Testis (tissue), 2 donors: Measurements from ENCODE around the gene SH3YL1.

Source experiments
- CTCF ChIP-seq, 3 experiments: fragments of 450-650 bp in 2 of 3; fragments of 200-600 bp in 1 of 3; sonication (generic) in 1 of 3; IDR thresholded peaks; one replicate each; pipeline ENCODE4 v1.5.1; 2016 to 2019; ENCODE audit warnings: antibody characterized with exemption in 3 of 3, mild to moderate bottlenecking in 2 of 3, moderate library complexity in 1 of 3
- POLR2A ChIP-seq: fragments of 450-650 bp; IDR thresholded peaks from one replicate; pipeline ENCODE4 v1.6.1; 2017; ENCODE audit warnings: antibody characterized with exemption, mild to moderate bottlenecking, moderate library complexity

GRCh38 chr2:175161-175786 lies 88.6 kb downstream of the SH3YL1 start:
- TF ChIP-seq CTCF (IDR thresholded peaks at IDR 0.05) (no peak), POLR2A (no peak)
